HEK293 (cell line): Measurements from ENCODE around the gene FEZ2.

Experiments used
- CTCF ChIP-seq: fragments of 450-650 bp; formaldehyde crosslinking; IDR thresholded peaks from 2 replicates; pipeline ENCODE4 v1.5.1; 2016; ENCODE audit warnings: missing biosample characterization, missing genetic modification characterization
- GFI1B ChIP-seq: fragments of 450-650 bp; formaldehyde crosslinking; IDR thresholded peaks from 2 replicates; pipeline ENCODE4 v1.5.1; 2016; ENCODE audit warnings: missing biosample characterization, missing genetic modification characterization
- KLF1 ChIP-seq: fragments of 450-650 bp; formaldehyde crosslinking; IDR thresholded peaks from 2 replicates; pipeline ENCODE4 v1.5.1; 2016; ENCODE audit warnings: missing biosample characterization, missing genetic modification characterization
- PATZ1 ChIP-seq: fragments of 450-650 bp; formaldehyde crosslinking; IDR thresholded peaks from 2 replicates; pipeline ENCODE4 v1.5.1; 2016; ENCODE audit warnings: missing biosample characterization, missing genetic modification characterization
- TCF7L2 ChIP-seq: IDR thresholded peaks from 2 replicates; pipeline ENCODE4 v1.6.1; 2011; ENCODE audit warnings: low read depth, mild to moderate bottlenecking, inconsistent platforms, low read length, moderate library complexity, borderline replicate concordance
- YY1 ChIP-seq: fragments of 450-650 bp; formaldehyde crosslinking; IDR thresholded peaks from 2 replicates; pipeline ENCODE4 v1.5.1; 2018; ENCODE audit warnings: missing biosample characterization, missing genetic modification characterization
- ZBTB10 ChIP-seq: fragments of 450-650 bp; formaldehyde crosslinking; IDR thresholded peaks from 2 replicates; pipeline ENCODE4 v1.5.1; 2016; ENCODE audit warnings: missing biosample characterization, missing genetic modification characterization
- ZBTB17 ChIP-seq: fragments of 450-650 bp; formaldehyde crosslinking; IDR thresholded peaks from 2 replicates; pipeline ENCODE4 v1.5.1; 2016; ENCODE audit warnings: missing biosample characterization, missing genetic modification characterization
- ZBTB8A ChIP-seq: fragments of 450-650 bp; formaldehyde crosslinking; IDR thresholded peaks from 2 replicates; pipeline ENCODE4 v1.5.1; 2016; ENCODE audit warnings: missing biosample characterization, missing genetic modification characterization
- ZNF155 ChIP-seq: fragments of 450-650 bp; formaldehyde crosslinking; IDR thresholded peaks from 2 replicates; pipeline ENCODE4 v1.5.1; 2016; ENCODE audit warnings: missing biosample characterization, missing genetic modification characterization
- ZNF311 ChIP-seq: fragments of 450-650 bp; formaldehyde crosslinking; IDR thresholded peaks from 2 replicates; pipeline ENCODE4 v1.5.1; 2017; ENCODE audit warnings: missing biosample characterization, missing genetic modification characterization, borderline replicate concordance
- ZNF366 ChIP-seq: fragments of 450-650 bp; formaldehyde crosslinking; conservative IDR thresholded peaks from 2 replicates; pipeline ENCODE4 v1.5.1; 2016; ENCODE audit warnings: missing biosample characterization, missing genetic modification characterization
- ZNF639 ChIP-seq: fragments of 450-650 bp; formaldehyde crosslinking; IDR thresholded peaks from 2 replicates; pipeline ENCODE4 v1.5.1; 2016; ENCODE audit warnings: missing biosample characterization, missing genetic modification characterization
- ZSCAN16 ChIP-seq: fragments of 450-650 bp; formaldehyde crosslinking; IDR thresholded peaks from 2 replicates; pipeline ENCODE4 v1.5.1; 2016; ENCODE audit warnings: missing biosample characterization, missing genetic modification characterization

- TF ChIP-seq ZBTB8A (no peak), ZNF366 (no peak), TCF7L2 (no peak), YY1 (no peak), ZBTB10 (tag by site-specific recombination) (no peak), ZSCAN16 (tag by site-specific recombination) (no peak), ZNF311 (no peak), ZNF155 (tag by site-specific recombination) (no peak), ZNF639 (no peak), CTCF (tag by site-specific recombination) (no peak), PATZ1 (no peak), GFI1B (tag by site-specific recombination) (no peak), KLF1 (no peak), ZBTB17 (tag by site-specific recombination) (no peak)
These were observed 61.2 kb downstream of the FEZ2 start for GRCh38 chr2:36536776-36537175.
